ENCODE data around the gene ESPL1.
"Not testable (repeated sequence)": the region's sequence is repeated elsewhere in the genome, so short reads cannot be mapped to it uniquely, and the experiment has no call there.

The ESPL1 gene

GRCh38 chr12:53258541-53259539 is 9.3 kb upstream of the ESPL1 start:
- DNase-seq (ENCODE audit: low read depth), result no peak

- no peak for DNase-seq (ENCODE audit: low read depth)
Observed at GRCh38 chr12:53259891-53260290, 8.2 kb upstream of the ESPL1 start.

- DNase-seq (ENCODE audit: low read depth), result no peak
Observed at GRCh38 chr12:53265783-53266182, 2.3 kb upstream of the ESPL1 start.

- DNase-seq (ENCODE audit: low read depth), result peak; percentile 40
Observed at GRCh38 chr12:53267306-53267998, 647 bp upstream of the ESPL1 start.

- DNase-seq (ENCODE audit: low read depth), result no peak
Observed at GRCh38 chr12:53268630-53269562, 797 bp downstream of the ESPL1 start.

GRCh38 chr12:53274445-53274844 is 6.3 kb downstream of the ESPL1 start:
- DNase-seq (ENCODE audit: low read depth), result no peak

- no peak for DNase-seq (ENCODE audit: low read depth)
Observed at GRCh38 chr12:53276511-53276910, 8.4 kb downstream of the ESPL1 start.

- DNase-seq (ENCODE audit: low read depth), result no peak
Observed at GRCh38 chr12:53277981-53278380, 9.9 kb downstream of the ESPL1 start.

- DNase-seq (ENCODE audit: low read depth), result no peak
Observed at GRCh38 chr12:53279283-53279869, 11.3 kb downstream of the ESPL1 start.

- no peak for DNase-seq (ENCODE audit: low read depth)
Observed at GRCh38 chr12:53279888-53280498, 11.9 kb downstream of the ESPL1 start.

GRCh38 chr12:53286448-53286847 is 18.3 kb downstream of the ESPL1 start:
- no peak for DNase-seq (ENCODE audit: low read depth)

- DNase-seq (ENCODE audit: low read depth), result peak; percentile 40
Observed at GRCh38 chr12:53287741-53288216, 19.7 kb downstream of the ESPL1 start.

GRCh38 chr12:53288322-53288721 is 20.2 kb downstream of the ESPL1 start:
- DNase-seq (ENCODE audit: low read depth), result no peak

- DNase-seq (ENCODE audit: low read depth), result no peak
Observed at GRCh38 chr12:53289891-53290290, 21.8 kb downstream of the ESPL1 start.

- no peak for DNase-seq (ENCODE audit: low read depth)
Observed at GRCh38 chr12:53290661-53291060, 22.6 kb downstream of the ESPL1 start.

- DNase-seq (ENCODE audit: low read depth), result no peak
Observed at GRCh38 chr12:53292426-53292825, 24.3 kb downstream of the ESPL1 start.

GRCh38 chr12:53295070-53295890 is 27.2 kb downstream of the ESPL1 start, which contains the start of gene PFDN5:
TSS of gene PFDN5 (plus strand) at chr12:53295542. CDS start at chr12:53295568, 26 bp downstream.
- DNase-seq (ENCODE audit: low read depth), result peak; percentile 83

GRCh38 chr12:53295891-53296219 is 27.8 kb downstream of the ESPL1 start:
- DNase-seq (ENCODE audit: low read depth), result no peak

- DNase-seq (ENCODE audit: low read depth), result not testable (repeated sequence)
Observed at GRCh38 chr12:53297106-53297505, 29.0 kb downstream of the ESPL1 start.

GRCh38 chr12:53298164-53298563 is 30.1 kb downstream of the ESPL1 start:
- DNase-seq (ENCODE audit: low read depth), result no peak

All from activated T-cell treated with anti-CD3 and anti-CD28 coated beads for 48 hours (primary cell).